GM18867 (cell line): Measurements from ENCODE around the gene SPINT4.
"Not testable (repeated sequence)": the region's sequence is repeated elsewhere in the genome, so short reads cannot be mapped to it uniquely, and the experiment has no call there.

ENCODE experiments used
- ATAC-seq: cut with Tn5 transposase; IDR thresholded peaks from one replicate; pipeline ENCODE4 v1.9.1; 2021; ENCODE audit warnings: mild to moderate bottlenecking, moderate library complexity; ENCODE audit not compliant: unreplicated experiment

SPINT4 gene

DNA sequence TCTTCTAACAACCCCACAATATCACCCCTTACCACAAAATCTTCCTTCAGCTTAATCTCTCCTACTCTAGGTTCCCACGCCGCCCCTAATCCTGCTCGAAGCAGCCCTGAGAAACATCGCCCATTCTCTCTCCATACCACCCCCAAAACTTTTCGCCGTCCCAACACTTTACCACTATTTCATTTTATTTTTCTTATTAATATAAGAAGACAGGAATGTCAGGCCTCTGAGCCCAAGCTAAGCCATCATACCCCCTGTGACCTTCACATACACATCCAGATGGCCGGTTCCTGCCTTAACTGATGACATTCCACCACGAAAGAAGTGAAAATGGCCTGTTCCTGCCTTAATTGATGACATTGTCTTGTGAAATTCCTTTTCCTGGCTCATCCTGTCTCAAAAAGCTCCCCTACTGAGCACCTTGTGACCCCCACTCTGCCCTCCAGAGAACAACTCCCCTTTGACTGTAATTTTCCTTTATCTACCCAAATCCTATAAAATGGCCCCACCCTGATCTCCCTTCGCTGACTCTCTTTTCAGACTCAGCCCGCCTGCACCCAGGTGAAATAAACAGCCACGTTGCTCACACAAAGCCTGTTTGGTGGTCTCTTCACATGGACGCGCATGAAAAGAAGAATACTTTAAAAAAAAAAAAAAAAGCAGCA lies 42.6 kb downstream of the SPINT4 start:
- not testable (repeated sequence) for ATAC-seq

DNA sequence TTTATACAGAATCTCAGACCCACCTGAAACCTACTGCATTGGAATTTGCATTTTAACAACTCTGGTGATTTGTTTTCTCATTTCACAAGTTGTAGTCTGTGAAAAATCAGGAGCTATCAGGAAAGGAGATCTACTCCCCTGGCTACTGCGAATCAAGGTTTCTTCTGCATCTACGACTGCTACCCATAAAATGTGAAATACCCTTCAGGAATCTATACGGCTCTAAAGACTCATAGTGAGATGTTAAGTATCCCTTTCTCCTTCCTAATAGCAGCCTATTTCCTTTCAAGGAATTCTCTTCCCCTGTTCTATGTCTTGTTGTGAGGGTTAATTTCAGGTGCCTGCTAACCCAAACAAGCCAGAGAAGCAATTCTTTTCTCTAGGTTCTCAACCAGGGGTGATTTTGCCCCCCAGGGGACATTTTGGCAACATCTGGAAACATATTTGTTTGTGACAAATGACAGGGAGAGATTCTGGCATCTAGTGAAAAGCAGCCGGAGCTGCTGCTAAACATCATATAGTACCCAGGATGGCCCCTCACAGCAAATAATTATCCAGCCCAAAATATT lies 43.2 kb downstream of the SPINT4 start:
- no peak for ATAC-seq

DNA sequence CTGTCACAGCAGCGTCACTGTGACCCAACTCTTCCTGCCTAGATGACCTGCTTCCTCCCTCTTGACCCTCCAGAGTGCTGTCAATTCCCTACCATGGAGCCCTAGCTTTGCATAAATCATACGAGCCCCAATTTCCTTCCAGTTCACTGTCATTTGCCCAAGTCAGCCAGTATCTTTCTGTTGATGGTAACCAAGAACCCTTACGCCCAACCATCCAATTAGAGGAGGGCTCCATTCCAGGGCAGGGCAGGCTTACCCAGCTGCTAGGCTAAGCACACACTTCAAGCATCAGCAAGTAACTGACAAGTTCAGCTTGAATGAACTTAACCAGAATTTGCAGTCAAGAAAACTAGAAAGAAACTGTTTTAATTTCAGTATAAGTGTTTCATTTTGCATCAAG lies 43.8 kb downstream of the SPINT4 start:
- ATAC-seq = no peak

DNA sequence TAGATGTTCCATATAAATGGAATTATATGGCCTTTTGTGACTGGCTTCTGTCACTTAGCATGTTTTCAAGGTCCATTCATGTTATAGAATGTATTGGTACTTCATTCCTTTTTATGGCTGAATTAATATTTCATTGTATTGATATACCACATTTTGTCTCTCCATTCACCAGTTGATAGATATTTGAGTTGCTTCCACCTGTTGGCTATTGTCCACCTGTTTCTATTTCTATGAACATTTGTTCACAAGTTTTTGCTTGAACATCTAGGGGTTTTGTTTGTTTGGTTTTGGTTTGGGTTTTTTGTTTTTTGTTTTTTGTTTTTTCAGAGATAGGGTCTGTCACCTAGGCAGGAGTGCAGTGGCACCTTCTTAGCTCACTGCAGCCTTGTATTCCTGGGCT lies 46.3 kb downstream of the SPINT4 start:
- ATAC-seq = no peak

DNA sequence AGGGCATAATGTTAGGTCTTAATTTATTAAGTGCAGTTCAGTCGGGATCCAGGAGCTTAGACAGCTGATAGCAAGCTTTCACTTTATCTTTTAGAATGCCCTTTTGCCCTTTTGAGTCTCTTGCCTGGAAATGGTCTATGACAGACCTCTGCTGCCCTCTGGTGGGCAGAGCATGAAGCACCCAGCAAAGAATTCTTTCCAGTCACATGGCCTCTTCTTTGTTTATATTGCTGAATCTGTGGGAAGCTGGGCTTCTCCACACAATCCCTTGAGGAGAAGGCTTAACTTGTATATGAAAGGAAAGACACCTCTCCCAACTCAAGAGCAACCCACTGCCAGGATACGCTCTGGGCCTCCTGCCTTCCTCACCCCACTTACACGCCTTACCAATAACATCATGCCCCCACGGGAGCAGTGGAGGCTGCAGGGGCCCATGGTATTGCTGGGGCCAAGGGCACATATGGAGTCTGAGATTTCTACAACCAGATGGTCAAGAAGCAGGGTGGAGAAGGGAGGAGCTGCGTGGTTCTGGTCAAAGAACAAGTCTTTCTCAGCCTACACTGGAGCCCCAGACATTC lies 49.1 kb downstream of the SPINT4 start:
- ATAC-seq = no peak

DNA sequence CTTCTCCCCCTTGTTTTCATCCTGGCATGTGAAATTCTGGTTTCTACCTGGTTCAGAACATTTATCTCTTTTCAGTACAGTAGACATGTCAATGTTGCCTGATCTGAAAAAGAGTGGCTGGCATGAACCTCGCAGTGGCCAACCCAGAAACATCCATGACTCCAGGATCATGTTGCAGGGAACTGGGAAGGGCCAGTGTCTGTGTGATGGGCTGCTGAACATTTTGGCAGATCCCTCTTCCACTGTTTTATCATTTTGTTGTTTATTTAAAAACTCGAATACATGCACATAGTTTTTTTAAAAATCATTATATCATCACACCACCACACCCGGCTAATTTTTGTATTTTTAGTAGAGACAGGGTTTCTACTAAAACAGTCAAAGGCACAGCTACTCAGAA lies 50.5 kb downstream of the SPINT4 start:
- ATAC-seq = no peak

DNA sequence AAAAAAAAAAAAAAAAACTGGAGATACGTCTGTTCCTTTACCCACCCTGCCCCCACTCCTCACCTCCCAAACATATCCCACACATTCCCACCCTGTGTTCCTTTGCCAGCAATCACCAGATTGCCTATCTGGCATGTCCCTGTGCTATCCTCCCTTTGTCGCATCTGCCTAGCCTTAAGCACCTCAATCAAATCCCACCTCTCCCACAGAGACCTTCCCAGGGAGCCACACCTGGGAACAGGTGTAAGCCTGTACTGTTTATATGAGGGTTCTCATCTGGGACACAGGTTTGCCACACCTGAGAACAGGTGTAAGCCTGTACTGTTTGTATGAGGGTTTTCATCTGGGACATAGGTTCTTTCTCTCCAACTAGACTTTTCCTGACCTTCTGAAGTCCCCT lies 52.8 kb downstream of the SPINT4 start:
- no peak for ATAC-seq

DNA sequence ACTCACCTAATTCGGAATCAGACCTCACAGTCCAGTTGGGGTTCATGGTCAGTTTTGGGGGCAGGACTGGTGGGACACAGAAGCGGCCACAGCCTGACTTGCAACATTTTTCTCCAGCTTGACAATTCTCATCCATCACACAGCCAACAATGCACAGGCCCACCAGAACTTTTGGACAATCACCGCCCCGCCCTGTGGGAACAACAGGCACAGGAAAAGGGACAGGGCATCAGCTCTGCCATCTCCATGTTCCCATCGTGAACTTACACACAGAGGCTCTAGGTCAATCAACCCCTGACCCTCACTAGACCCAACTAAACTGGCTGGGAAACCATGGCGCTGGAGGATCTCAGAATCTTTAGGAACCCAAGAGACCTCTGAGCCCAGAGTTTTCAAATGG lies 53.3 kb downstream of the SPINT4 start:
- ATAC-seq = no peak
